GM12801 (cell line): ENCODE data around the gene CNFN.

ENCODE experiments used
- CTCF ChIP-seq: IDR thresholded peaks from one replicate; pipeline ENCODE4 v1.5.1; 2011; ENCODE audit warnings: control low read depth; ENCODE audit not compliant: insufficient read length; ENCODE audit errors: extremely low read depth

The CNFN gene

GRCh38 chr19:42370626-42371175 lies 19.4 kb downstream of the CNFN start:
- TF ChIP-seq CTCF = no peak

- TF ChIP-seq CTCF = no peak
Observed at GRCh38 chr19:42370068-42370520, 20.0 kb downstream of the CNFN start.

GRCh38 chr19:42369433-42370067 lies 20.5 kb downstream of the CNFN start:
- no peak for TF ChIP-seq CTCF

GRCh38 chr19:42368765-42369164 lies 21.3 kb downstream of the CNFN start:
- no peak for TF ChIP-seq CTCF

GRCh38 chr19:42368360-42368759 lies 21.7 kb downstream of the CNFN start:
- TF ChIP-seq CTCF = no peak

- no peak for TF ChIP-seq CTCF
Observed at GRCh38 chr19:42367929-42368328, 22.2 kb downstream of the CNFN start.

- TF ChIP-seq CTCF = no peak
Observed at GRCh38 chr19:42366673-42367072, 23.4 kb downstream of the CNFN start.
